SK-N-SH treated with all-trans-retinoic acid at 6 μM for 48 hours (cell line): Measurements from ENCODE around the gene ABLIM1.

ENCODE experiments used
- ATAC-seq: fragments of 200-7000 bp; cut with Tn5 transposase; 3 replicates; pipeline ENCODE4 v1.9.1; 2020; ENCODE audit warnings: mild to moderate bottlenecking, moderate library complexity
- ARNTL ChIP-seq: fragments of 450-650 bp; formaldehyde crosslinking; IDR thresholded peaks from 2 replicates; pipeline ENCODE4 v1.5.0; 2020; ENCODE audit warnings: low read depth, mild to moderate bottlenecking, moderate library complexity, borderline replicate concordance
- BACH2 ChIP-seq: fragments of 250-450 bp; sonication (Bioruptor Pico); IDR thresholded peaks from 2 replicates; pipeline ENCODE4 v1.9.0; 2021; ENCODE audit warnings: mild to moderate bottlenecking, borderline replicate concordance
- CREB5 ChIP-seq: fragments of 250-450 bp; sonication (Bioruptor Pico); IDR thresholded peaks from 2 replicates; pipeline ENCODE4 v1.5.1; 2020; ENCODE audit warnings: low read depth, mild to moderate bottlenecking, moderate library complexity
- CSDC2 ChIP-seq: fragments of 250-450 bp; sonication (Bioruptor Pico); IDR thresholded peaks from 2 replicates; pipeline ENCODE4 v1.5.0; 2020; ENCODE audit warnings: mild to moderate bottlenecking, moderate library complexity
- CSRNP3 ChIP-seq: fragments of 250-450 bp; sonication (Bioruptor Pico); IDR thresholded peaks from 2 replicates; pipeline ENCODE4 v1.5.1; 2021; ENCODE audit warnings: mild to moderate bottlenecking, moderate library complexity
- GLIS3 ChIP-seq: fragments of 250-450 bp; sonication (Bioruptor Pico); IDR thresholded peaks from 2 replicates; pipeline ENCODE4 v1.5.0; 2020; ENCODE audit warnings: mild to moderate bottlenecking, moderate library complexity
- ISL1 ChIP-seq: fragments of 250-450 bp; sonication (Bioruptor Pico); IDR thresholded peaks from 2 replicates; pipeline ENCODE4 v2.1.2; 2022; ENCODE audit warnings: mild to moderate bottlenecking, moderate library complexity
- OSR1 ChIP-seq: fragments of 250-450 bp; sonication (Bioruptor Pico); IDR thresholded peaks from 2 replicates; pipeline ENCODE4 v1.8.0; 2022; ENCODE audit warnings: moderate library complexity, mild to moderate bottlenecking, inconsistent platforms
- PPARA ChIP-seq: fragments of 250-450 bp; sonication (Bioruptor Pico); IDR thresholded peaks from 2 replicates; pipeline ENCODE4 v1.5.0; 2020; ENCODE audit warnings: mild to moderate bottlenecking, borderline replicate concordance
- RARB ChIP-seq: fragments of 250-450 bp; sonication (Bioruptor Pico); IDR thresholded peaks from 2 replicates; pipeline ENCODE4 v1.8.0; 2021; ENCODE audit warnings: mild to moderate bottlenecking, moderate library complexity
- SNAI2 ChIP-seq: fragments of 250-450 bp; sonication (Bioruptor Pico); IDR thresholded peaks from 2 replicates; pipeline ENCODE4 v1.5.0; 2020; ENCODE audit warnings: mild to moderate bottlenecking, moderate library complexity
- TCF4 ChIP-seq: fragments of 250-450 bp; sonication (Bioruptor Pico); IDR thresholded peaks from 2 replicates; pipeline ENCODE4 v1.8.0; 2021; ENCODE audit warnings: mild to moderate bottlenecking, moderate library complexity, borderline replicate concordance
- TOX ChIP-seq: fragments of 250-450 bp; sonication (Bioruptor Pico); IDR thresholded peaks from 2 replicates; pipeline ENCODE4 v1.8.0; 2021; ENCODE audit warnings: mild to moderate bottlenecking, moderate library complexity, borderline replicate concordance
- TSHZ2 ChIP-seq: fragments of 250-450 bp; sonication (Bioruptor Pico); IDR thresholded peaks from 2 replicates; pipeline ENCODE4 v1.5.0; 2020; ENCODE audit warnings: mild to moderate bottlenecking, moderate library complexity
- ZC3H10 ChIP-seq: fragments of 250-450 bp; sonication (Bioruptor Pico); IDR thresholded peaks from 2 replicates; pipeline ENCODE4 v1.5.1; 2021; ENCODE audit warnings: mild to moderate bottlenecking, moderate library complexity
- ZFP3 ChIP-seq: fragments of 250-450 bp; sonication (Bioruptor Pico); IDR thresholded peaks from 2 replicates; pipeline ENCODE4 v1.5.0; 2020; ENCODE audit warnings: mild to moderate bottlenecking, moderate library complexity
- ZFP30 ChIP-seq: fragments of 450-650 bp; formaldehyde crosslinking; IDR thresholded peaks from 2 replicates; pipeline ENCODE4 v1.5.0; 2022; ENCODE audit warnings: mild to moderate bottlenecking, moderate library complexity
- ZNF565 ChIP-seq: fragments of 450-650 bp; formaldehyde crosslinking; conservative IDR thresholded peaks from 2 replicates; pipeline ENCODE4 v1.5.0; 2020; ENCODE audit warnings: low read depth, mild to moderate bottlenecking, moderate library complexity
- ZNF70 ChIP-seq: fragments of 450-650 bp; formaldehyde crosslinking; IDR thresholded peaks from 2 replicates; pipeline ENCODE4 v1.5.0; 2020; ENCODE audit warnings: mild to moderate bottlenecking, moderate library complexity
- ZNF8 ChIP-seq: fragments of 450-650 bp; formaldehyde crosslinking; IDR thresholded peaks from 2 replicates; pipeline ENCODE4 v1.5.0; 2020; ENCODE audit warnings: mild to moderate bottlenecking, moderate library complexity
- TF ChIP-seq, protein P1 (sequence below): fragments of 250-450 bp; sonication (Bioruptor Pico); IDR thresholded peaks from 2 replicates; pipeline ENCODE4 v1.8.0; 2021; ENCODE audit warnings: low read depth, mild to moderate bottlenecking, moderate library complexity, borderline replicate concordance
- TF ChIP-seq, protein P2 (sequence below): fragments of 250-450 bp; sonication (Bioruptor Pico); IDR thresholded peaks from 2 replicates; pipeline ENCODE4 v1.8.0; 2020; ENCODE audit warnings: mild to moderate bottlenecking, moderate library complexity, borderline replicate concordance

The ABLIM1 gene

GRCh38 chr10:114646426-114646825 is 11.6 kb downstream of the ABLIM1 start (continued):
- TF ChIP-seq TSHZ2 (CRISPR knock-in tag): no peak
- no peak for TF ChIP-seq PPARA
- no peak for TF ChIP-seq ZC3H10

- TF ChIP-seq TCF4 (CRISPR knock-in tag): no peak
- TF ChIP-seq TOX (CRISPR knock-in tag): no peak
- no peak for TF ChIP-seq GLIS3 (CRISPR knock-in tag)
- no peak for TF ChIP-seq ZNF565
- no peak for TF ChIP-seq ISL1 (CRISPR knock-in tag)
- TF ChIP-seq BACH2 (CRISPR knock-in tag): no peak
- TF ChIP-seq SNAI2 (CRISPR knock-in tag): no peak
- no peak for TF ChIP-seq PPARA
- no peak for TF ChIP-seq OSR1 (CRISPR knock-in tag)
- no peak for TF ChIP-seq RARB
- TF ChIP-seq ZC3H10: no peak
- TF ChIP-seq CSDC2: no peak
- TF ChIP-seq, protein P1, sequence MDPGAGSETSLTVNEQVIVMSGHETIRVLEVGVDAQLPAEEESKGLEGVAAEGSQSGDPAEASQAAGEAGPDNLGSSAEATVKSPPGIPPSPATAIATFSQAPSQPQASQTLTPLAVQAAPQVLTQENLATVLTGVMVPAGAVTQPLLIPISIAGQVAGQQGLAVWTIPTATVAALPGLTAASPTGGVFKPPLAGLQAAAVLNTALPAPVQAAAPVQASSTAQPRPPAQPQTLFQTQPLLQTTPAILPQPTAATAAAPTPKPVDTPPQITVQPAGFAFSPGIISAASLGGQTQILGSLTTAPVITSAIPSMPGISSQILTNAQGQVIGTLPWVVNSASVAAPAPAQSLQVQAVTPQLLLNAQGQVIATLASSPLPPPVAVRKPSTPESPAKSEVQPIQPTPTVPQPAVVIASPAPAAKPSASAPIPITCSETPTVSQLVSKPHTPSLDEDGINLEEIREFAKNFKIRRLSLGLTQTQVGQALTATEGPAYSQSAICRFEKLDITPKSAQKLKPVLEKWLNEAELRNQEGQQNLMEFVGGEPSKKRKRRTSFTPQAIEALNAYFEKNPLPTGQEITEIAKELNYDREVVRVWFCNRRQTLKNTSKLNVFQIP (CRISPR knock-in tag): no peak
- no peak for TF ChIP-seq ARNTL (CRISPR knock-in tag)
- TF ChIP-seq, protein P2, sequence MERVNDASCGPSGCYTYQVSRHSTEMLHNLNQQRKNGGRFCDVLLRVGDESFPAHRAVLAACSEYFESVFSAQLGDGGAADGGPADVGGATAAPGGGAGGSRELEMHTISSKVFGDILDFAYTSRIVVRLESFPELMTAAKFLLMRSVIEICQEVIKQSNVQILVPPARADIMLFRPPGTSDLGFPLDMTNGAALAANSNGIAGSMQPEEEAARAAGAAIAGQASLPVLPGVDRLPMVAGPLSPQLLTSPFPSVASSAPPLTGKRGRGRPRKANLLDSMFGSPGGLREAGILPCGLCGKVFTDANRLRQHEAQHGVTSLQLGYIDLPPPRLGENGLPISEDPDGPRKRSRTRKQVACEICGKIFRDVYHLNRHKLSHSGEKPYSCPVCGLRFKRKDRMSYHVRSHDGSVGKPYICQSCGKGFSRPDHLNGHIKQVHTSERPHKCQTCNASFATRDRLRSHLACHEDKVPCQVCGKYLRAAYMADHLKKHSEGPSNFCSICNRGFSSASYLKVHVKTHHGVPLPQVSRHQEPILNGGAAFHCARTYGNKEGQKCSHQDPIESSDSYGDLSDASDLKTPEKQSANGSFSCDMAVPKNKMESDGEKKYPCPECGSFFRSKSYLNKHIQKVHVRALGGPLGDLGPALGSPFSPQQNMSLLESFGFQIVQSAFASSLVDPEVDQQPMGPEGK (CRISPR knock-in tag): no peak
- no peak for TF ChIP-seq ZFP30 (CRISPR knock-in tag)
- no peak for TF ChIP-seq ZFP3 (CRISPR knock-in tag)
- ATAC-seq: no peak
Observed at GRCh38 chr10:114645706-114646105, 12.4 kb downstream of the ABLIM1 start.

DNA sequence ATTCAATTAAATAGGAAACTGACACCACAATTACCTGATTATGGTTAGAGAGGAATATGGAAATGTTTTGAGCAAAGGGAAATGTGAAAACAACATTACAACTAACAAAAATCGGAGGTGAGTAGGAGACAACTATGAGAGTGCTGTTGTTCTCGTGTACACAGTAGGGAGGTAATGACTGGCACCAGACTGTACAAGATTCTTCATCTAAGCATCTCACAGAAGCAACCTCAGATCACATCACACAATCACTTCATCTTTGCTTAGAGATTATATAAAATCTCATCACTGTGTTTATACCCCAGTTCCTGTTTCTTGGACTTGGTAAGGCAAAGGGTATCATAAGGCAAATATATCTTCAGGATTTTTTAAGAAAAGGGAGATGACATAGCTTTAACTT is 14.9 kb downstream of the ABLIM1 start:
- ATAC-seq: no peak
- TF ChIP-seq, protein P2 (CRISPR knock-in tag): no peak
- TF ChIP-seq TOX (CRISPR knock-in tag): no peak
- TF ChIP-seq ISL1 (CRISPR knock-in tag): no peak
- TF ChIP-seq ZNF565: no peak
- TF ChIP-seq RARB: no peak
- no peak for TF ChIP-seq ZFP3 (CRISPR knock-in tag)
- TF ChIP-seq CSDC2: no peak
- no peak for TF ChIP-seq GLIS3 (CRISPR knock-in tag)
- TF ChIP-seq CREB5 (CRISPR knock-in tag): no peak
- no peak for TF ChIP-seq ZFP30 (CRISPR knock-in tag)
- TF ChIP-seq SNAI2 (CRISPR knock-in tag): no peak
- no peak for TF ChIP-seq ZNF8 (CRISPR knock-in tag)
- TF ChIP-seq OSR1 (CRISPR knock-in tag): no peak
- no peak for TF ChIP-seq ARNTL (CRISPR knock-in tag)
- no peak for TF ChIP-seq ZNF70
- TF ChIP-seq CSRNP3 (CRISPR knock-in tag): no peak
- TF ChIP-seq BACH2 (CRISPR knock-in tag): no peak
- no peak for TF ChIP-seq ZC3H10
- TF ChIP-seq TCF4 (CRISPR knock-in tag): no peak
